GM18951 (cell line): ENCODE measurements around the gene MAPKAP1.

Source experiments
- POLR2A ChIP-seq: IDR thresholded peaks from 4 replicates; pipeline ENCODE4 v1.6.1; 2011; ENCODE audit warnings: mild to moderate bottlenecking; ENCODE audit not compliant: insufficient read length, insufficient read depth; ENCODE audit errors: extremely low read depth
- in situ Hi-C: fragments of 300-500 bp; cut with MboI; formaldehyde crosslinking; loops from one replicate; pipeline ENCODE4 v1.12.0; 2022; ENCODE audit warnings: low sequenced_read_pairs, mixed read lengths, inconsistent platforms; ENCODE audit not compliant: unreplicated experiment

Gene MAPKAP1

DNA sequence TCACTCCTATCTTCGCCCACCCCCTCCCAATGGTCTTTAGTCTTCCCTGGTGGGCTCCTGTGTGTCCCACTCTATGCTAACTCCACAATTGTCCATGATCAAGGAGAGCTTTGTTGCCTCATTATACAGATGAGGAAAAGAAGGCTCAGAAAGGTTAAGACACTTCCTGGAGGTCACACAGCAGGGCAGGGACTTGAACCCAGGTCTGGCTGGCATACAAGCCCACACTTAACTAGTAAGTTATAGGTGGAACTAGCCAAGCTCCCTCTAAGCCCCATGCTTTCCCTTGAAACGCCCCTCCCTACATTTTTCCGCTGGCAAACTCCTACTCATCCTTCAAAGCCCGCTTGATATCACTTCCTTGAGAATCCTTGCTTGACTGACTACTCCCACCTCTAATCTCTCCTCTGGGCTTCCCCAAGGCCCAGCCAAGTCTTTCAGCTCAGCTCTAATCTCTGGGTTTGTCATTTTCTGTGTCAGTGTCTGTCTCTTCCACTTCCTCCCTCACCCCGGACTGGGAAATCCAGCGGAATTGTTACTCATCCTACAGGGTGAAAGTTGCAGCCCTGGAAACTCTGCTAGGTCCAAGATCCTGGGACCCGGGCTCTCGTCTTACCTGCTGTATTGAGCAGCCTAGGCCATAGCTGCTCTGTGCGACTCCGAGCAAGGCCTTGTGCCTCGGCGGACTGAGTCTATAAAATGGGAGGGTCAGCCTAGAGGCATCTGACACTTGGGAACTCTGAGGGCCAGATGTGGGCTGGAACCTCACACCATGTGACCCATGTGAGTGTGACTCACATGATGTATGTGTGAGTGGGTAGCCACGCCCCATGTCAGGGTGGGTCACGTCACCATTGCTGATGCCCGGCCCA is 300.8 kb downstream of the MAPKAP1 start:
- TF ChIP-seq POLR2A: no peak
- in situ Hi-C loops: loop anchor here (10.0 kb wide), 1 partner anchor 819 kb away; no protein-coding TSS in a partner anchor

DNA sequence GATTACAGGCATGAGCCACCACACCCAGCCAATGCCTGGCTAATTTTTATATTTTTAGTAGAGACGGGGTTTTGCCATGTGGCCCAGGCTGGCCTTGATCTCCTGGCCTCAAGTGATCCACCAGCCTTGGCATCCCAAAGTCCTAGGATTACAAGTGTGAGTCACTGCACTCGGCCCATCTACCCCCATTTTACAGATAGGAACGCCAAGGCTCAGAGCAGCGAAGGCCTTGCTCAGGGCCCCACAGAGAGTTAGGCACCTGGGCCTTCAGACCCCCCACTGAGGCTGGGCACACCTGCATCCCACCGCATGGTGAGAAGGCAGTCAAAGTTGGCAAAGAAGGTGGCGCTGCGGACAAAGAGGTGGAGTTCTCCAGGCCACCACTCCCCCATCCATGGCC is 302.3 kb downstream of the MAPKAP1 start:
- in situ Hi-C loops: loop anchor here (10.0 kb wide), 1 partner anchor 820 kb away; no protein-coding TSS in a partner anchor
- TF ChIP-seq POLR2A: no peak

DNA sequence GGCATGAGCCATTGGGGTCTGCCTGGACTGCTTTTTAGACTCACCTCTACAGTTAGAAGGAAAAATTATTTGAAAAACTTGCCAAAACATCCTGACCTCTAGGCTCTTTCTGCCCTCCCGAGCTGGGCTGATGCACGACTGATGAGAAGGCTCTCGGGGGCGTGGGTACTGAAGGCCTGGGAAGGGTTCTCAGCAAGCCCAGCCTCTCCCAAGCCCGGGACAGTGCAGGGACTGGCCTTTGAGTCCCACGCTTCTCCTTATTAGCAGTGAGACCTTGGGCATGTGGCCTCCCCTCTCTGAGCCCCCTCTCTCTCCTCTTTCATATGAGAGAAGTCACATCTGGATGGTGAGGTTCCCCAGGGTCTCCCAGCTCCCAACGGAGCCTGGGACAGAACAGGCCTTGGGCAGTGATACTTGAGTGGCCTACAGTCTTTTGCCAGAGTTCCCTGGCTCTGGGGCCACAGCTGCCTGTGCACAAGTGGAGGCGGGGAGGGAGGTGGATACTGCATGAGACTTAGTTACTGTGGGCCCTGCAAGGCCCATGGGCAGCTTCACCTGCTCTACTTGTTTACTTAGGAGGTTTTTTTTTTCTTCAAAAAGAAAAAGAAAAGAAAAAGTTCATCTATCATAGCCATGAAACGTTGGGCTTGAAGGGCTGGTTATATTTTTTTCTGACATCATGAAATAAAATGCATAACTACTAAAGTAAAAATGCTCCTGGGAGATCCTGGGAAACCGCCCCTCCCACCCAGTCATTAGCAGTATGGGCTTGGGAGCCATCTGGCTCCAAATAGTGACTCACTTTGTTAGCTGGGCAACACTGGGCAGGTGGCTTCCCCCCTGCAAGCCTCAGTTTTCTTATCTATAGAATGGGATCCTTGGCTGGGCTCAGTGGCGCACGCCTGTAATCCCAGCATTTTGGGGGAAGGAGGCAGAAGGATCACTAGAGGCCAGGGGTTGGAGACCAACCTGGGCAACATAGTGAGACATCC is 306.0 kb downstream of the MAPKAP1 start:
- in situ Hi-C loops: loop anchor here (10.0 kb wide), 1 partner anchor 824 kb away; no protein-coding TSS in a partner anchor
- no peak for TF ChIP-seq POLR2A

DNA sequence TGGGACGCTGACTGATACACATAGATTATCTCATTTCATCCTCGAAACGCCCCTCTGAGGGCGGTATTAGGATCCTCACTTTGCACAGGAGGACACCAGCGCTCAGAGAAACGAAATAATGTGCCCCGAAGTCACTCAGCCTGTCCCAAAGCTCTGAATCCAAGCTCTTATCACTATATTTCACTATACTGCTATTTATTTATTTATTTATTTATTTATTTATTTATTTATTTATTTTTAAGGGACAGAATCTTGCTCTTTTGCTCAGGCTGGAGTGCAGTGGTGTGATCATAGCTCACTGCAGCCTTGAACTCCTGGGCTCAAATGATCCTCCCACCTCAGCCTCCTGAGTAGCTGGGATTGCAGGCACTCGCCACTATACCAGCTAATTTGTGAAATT is 306.8 kb downstream of the MAPKAP1 start:
- in situ Hi-C loops: loop anchor here (10.0 kb wide), 1 partner anchor 825 kb away; no protein-coding TSS in a partner anchor

DNA sequence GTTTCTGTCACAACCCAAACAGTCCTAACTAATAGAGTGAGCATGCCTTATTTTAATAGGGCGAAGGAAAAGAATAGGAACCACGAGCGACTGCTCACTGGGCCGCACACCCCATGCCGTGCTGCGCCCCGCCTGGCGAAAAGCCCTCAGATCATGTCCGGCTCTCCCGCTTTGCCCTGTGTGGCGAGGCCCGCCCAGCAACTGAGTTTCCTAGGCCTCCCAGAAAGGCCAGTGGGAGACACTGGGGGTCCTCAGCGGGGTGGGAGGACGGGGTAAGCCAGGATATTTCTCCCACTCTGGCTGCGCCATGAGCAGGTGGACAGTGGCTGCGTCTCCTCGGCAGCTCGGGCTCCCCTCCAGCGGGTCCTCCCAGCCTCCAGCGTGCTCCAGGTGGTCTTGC is 307.3 kb downstream of the MAPKAP1 start:
- in situ Hi-C loops: loop anchor here (10.0 kb wide), 1 partner anchor 825 kb away; no protein-coding TSS in a partner anchor
- no peak for TF ChIP-seq POLR2A

DNA sequence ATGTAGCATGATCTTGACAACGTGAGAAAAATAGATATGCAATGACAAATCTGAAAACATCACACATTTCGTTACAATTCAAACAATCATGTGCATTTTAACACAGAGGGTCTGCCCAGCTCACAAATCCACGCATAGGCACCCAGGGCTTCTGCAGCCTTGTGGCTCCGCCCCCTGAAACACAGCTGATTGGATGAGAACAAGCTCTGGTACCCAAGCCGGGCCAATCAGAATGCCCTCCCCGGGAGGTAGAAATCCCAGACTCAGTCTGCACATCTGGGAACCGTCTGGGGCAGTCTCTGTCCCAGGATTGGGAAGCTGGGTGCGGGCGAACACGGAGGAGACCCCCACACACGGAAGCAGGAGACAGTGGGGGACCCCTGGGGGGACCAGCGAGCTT is 307.8 kb downstream of the MAPKAP1 start:
- no peak for TF ChIP-seq POLR2A
- in situ Hi-C loops: no loop called here

DNA sequence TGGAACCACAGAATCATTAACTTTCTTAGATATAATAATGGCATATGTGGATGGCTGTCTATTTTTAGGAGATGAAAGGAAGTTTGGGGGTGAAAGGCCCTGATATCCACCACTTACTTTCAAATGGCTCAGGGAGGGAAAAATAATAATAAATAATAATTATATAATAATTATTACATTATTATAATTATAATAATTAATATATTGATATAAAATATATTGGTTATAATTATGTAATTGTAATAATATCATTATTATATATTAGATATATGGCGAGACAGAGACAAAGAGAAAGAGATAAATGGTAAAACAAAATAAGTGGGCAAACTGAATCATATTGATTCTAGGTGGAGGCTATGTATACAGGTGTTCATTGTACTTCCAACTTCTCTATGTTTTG is 308.8 kb downstream of the MAPKAP1 start:
- no peak for TF ChIP-seq POLR2A
- in situ Hi-C loops: no loop called here

DNA sequence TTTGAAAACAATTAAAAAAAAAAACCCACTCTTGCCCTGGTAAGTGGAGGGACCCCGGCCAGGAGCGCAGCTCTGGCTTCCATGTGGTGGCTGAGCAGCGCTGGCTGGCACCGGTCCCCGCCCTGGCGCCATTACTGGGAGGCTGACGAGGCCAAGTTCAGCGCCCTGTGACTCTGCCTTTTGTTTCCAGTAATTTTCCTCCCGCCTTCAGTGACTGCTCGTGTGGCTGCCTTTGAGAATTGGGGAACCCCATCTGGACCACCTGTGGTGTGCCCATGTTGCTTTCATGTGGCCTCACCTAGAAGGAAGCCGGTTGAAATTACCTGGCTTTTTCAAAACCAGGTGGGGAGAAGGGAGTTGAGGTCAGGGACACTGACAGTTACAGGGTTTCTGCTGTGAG is 309.3 kb downstream of the MAPKAP1 start:
- in situ Hi-C loops: no loop called here
- TF ChIP-seq POLR2A: no peak

DNA sequence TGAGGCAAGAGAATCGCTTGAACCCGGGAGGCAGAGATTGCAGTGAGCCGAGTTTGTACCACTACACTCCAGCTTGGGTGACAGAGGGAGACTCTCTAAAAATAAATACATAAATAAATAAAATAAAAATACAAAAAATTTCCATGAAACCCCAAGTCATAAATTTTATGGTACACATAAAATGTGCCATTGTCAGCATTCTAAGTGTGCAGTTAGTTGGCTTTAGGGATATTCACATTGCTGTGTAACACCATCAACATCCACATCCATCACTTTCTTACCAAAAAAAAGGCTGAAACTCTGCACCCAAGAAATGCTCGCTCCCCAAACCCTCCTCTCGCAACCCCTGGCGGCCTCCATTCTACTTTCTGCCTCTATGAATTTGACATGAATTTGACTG is 310.2 kb downstream of the MAPKAP1 start:
- in situ Hi-C loops: no loop called here
- TF ChIP-seq POLR2A: no peak

DNA sequence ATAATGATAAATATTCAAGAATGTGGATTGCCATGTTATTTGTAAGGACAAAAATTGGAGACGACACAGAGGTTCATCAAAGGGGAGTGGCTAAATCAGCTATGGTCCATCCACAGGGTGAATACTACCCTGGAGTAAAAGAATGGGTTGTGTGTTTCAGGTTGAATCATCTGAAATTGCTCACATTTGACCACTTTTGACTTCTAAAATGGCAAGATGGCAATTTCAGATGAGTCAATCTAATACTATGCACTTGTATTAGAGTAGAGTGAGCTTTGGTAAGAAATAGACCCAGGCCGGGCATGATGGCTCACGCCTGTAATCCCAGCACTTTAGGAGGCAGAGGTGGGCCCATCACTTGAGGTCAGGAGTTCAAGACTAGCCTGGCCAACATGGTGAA is 313.6 kb downstream of the MAPKAP1 start:
- in situ Hi-C loops: no loop called here
- TF ChIP-seq POLR2A: no peak

DNA sequence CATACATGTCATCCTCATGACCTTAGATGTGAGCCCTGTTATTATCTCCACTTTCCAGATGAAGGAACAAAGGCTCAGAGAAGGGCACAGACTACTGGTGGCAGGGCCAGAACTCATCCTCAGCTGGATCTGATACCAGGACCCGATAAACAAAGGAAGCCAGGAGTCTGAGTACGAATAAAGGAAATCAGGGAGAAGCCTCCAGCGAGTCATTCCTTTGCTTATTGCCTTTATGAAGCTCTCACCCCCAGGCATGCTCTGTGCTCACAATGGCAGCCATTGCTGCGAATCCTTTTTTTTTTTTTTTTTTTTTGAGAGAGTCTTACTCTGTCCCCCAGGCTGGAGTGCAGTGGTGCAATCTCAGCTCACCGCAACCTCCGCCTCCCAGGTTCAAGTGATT is 315.3 kb downstream of the MAPKAP1 start:
- no peak for TF ChIP-seq POLR2A
- in situ Hi-C loops: no loop called here

DNA sequence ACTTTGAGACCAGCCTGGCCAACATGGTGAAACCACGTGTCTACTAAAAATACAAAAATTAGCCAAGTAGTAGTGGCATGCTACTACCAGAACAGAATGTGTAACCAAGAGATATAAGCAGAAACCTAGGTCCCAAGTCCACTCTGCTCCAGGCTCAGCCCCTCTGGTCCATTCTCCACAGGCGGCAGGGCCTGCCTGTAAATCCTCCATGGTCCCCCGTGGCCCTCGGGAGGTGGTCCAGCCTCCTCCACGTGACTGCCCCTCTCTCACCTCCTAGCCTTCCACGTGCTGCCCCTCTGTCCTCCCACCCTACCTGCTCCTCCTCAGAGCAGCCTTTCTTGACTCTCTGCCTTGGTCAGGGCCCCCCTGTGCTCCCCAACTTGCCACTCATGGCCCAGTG is 318.0 kb downstream of the MAPKAP1 start:
- in situ Hi-C loops: no loop called here

DNA sequence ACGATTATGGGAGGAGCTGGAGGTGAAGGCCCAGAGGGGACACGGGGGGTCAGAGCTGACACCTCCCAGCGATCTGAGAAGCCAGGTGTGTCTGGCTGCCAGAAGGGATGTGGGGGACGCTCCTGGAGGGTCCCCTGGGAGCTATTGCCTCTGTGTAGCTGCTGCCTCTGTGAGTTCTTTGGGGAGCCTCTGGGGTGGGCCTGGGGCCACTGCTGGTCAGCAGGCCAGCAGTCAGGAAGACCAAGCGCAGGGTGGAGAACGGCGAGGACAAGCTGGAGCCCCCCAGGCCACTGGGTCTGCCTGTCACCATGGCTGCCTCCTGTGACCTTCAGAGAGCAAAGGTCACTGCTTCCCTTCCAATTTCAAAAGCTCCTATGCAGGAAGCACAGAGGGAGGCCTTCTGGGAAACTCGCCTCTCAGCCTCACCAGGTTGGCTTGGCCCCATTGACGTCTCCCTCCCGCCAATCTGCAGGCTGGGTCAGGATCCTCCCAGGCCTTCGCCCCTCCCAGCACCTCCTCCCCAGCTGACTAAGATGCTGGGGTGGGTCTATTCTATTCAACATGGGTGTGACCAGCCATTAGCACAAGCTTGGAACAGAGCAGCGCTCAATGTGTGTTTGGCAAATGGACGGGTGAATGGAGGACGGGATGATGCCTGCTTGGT is 319.0 kb downstream of the MAPKAP1 start:
- TF ChIP-seq POLR2A: no peak
- in situ Hi-C loops: no loop called here

More for the DNA sequence above, 318.0 kb downstream of the MAPKAP1 start:
- TF ChIP-seq POLR2A: no peak
